Inflammatory macrophage treated with lipopolysaccharide for 4 hours (primary cell): ENCODE results near the gene HLA-A.
"Not testable (repeated sequence)": the region's sequence is repeated elsewhere in the genome, so short reads cannot be mapped to it uniquely, and the experiment has no call there.

Source experiments
- DNase-seq: peaks from one replicate; pipeline ENCODE4 v3.0.0-alpha.2; 2020

HLA-A gene

GRCh38 chr6:29942275-29943052 lies at the start of gene HLA-A:
Gene HLA-A, plus strand, starts transcription at chr6:29942532. Its CDS starts 22 bp downstream, at chr6:29942554.
- peak; percentile 97 for DNase-seq

- DNase-seq: no peak
Observed at GRCh38 chr6:29892696-29893095, 49.6 kb upstream of the HLA-A start.

GRCh38 chr6:29899281-29899680 lies 43.1 kb upstream of the HLA-A start:
- no peak for DNase-seq

GRCh38 chr6:29905286-29905685 lies 37.0 kb upstream of the HLA-A start:
- no peak for DNase-seq

GRCh38 chr6:29907637-29908340 lies 34.5 kb upstream of the HLA-A start:
- DNase-seq: no peak

- no peak for DNase-seq
Observed at GRCh38 chr6:29908341-29908662, 34.0 kb upstream of the HLA-A start.

GRCh38 chr6:29908710-29909109 lies 33.6 kb upstream of the HLA-A start:
- no peak for DNase-seq

GRCh38 chr6:29909985-29910384 lies 32.3 kb upstream of the HLA-A start:
- peak; percentile 78 for DNase-seq

- DNase-seq: no peak
Observed at GRCh38 chr6:29912840-29913239, 29.5 kb upstream of the HLA-A start.

- DNase-seq: no peak
Observed at GRCh38 chr6:29916741-29917140, 25.6 kb upstream of the HLA-A start.

- peak; percentile 57 for DNase-seq
Observed at GRCh38 chr6:29917857-29918256, 24.5 kb upstream of the HLA-A start.

- peak; percentile 87 for DNase-seq
Observed at GRCh38 chr6:29919506-29920445, 22.6 kb upstream of the HLA-A start.

GRCh38 chr6:29924287-29924686 lies 18.0 kb upstream of the HLA-A start:
- peak; percentile 33 for DNase-seq

- DNase-seq: peak; percentile 11
Observed at GRCh38 chr6:29924731-29925130, 17.6 kb upstream of the HLA-A start.

- DNase-seq: peak; percentile 79
Observed at GRCh38 chr6:29925321-29925720, 17.0 kb upstream of the HLA-A start.

- peak; percentile 52 for DNase-seq
Observed at GRCh38 chr6:29925727-29926412, 16.5 kb upstream of the HLA-A start.

GRCh38 chr6:29926413-29927274 lies 15.7 kb upstream of the HLA-A start:
- peak; percentile 84 for DNase-seq

GRCh38 chr6:29927275-29927569 lies 15.1 kb upstream of the HLA-A start:
- no peak for DNase-seq

GRCh38 chr6:29927841-29928388 lies 14.4 kb upstream of the HLA-A start:
- DNase-seq: no peak

GRCh38 chr6:29930047-29930446 lies 12.3 kb upstream of the HLA-A start:
- DNase-seq: not testable (repeated sequence)

GRCh38 chr6:29933955-29934354 lies 8.4 kb upstream of the HLA-A start:
- no peak for DNase-seq
